SK-N-SH treated with all-trans-retinoic acid at 6 μM for 48 hours (cell line): ENCODE measurements around the gene CLN6.

Experiments used
- ATAC-seq: fragments of 200-7000 bp; cut with Tn5 transposase; 3 replicates; pipeline ENCODE4 v1.9.1; 2020; ENCODE audit warnings: mild to moderate bottlenecking, moderate library complexity
- BACH2 ChIP-seq: fragments of 250-450 bp; sonication (Bioruptor Pico); IDR thresholded peaks from 2 replicates; pipeline ENCODE4 v1.9.0; 2021; ENCODE audit warnings: mild to moderate bottlenecking, borderline replicate concordance
- CSDC2 ChIP-seq: fragments of 250-450 bp; sonication (Bioruptor Pico); IDR thresholded peaks from 2 replicates; pipeline ENCODE4 v1.5.0; 2020; ENCODE audit warnings: mild to moderate bottlenecking, moderate library complexity
- ESRRG ChIP-seq: fragments of 250-450 bp; sonication (Bioruptor Pico); IDR thresholded peaks from 2 replicates; pipeline ENCODE4 v1.6.1; 2021; ENCODE audit warnings: mild to moderate bottlenecking
- GLIS3 ChIP-seq: fragments of 250-450 bp; sonication (Bioruptor Pico); IDR thresholded peaks from 2 replicates; pipeline ENCODE4 v1.5.0; 2020; ENCODE audit warnings: mild to moderate bottlenecking, moderate library complexity
- PPARA ChIP-seq: fragments of 250-450 bp; sonication (Bioruptor Pico); IDR thresholded peaks from 2 replicates; pipeline ENCODE4 v1.5.0; 2020; ENCODE audit warnings: mild to moderate bottlenecking, borderline replicate concordance
- RARB ChIP-seq: fragments of 250-450 bp; sonication (Bioruptor Pico); IDR thresholded peaks from 2 replicates; pipeline ENCODE4 v1.8.0; 2021; ENCODE audit warnings: mild to moderate bottlenecking, moderate library complexity
- TCF4 ChIP-seq: fragments of 250-450 bp; sonication (Bioruptor Pico); IDR thresholded peaks from 2 replicates; pipeline ENCODE4 v1.8.0; 2021; ENCODE audit warnings: mild to moderate bottlenecking, moderate library complexity, borderline replicate concordance
- TOX ChIP-seq: fragments of 250-450 bp; sonication (Bioruptor Pico); IDR thresholded peaks from 2 replicates; pipeline ENCODE4 v1.8.0; 2021; ENCODE audit warnings: mild to moderate bottlenecking, moderate library complexity, borderline replicate concordance
- ZC3H10 ChIP-seq: fragments of 250-450 bp; sonication (Bioruptor Pico); IDR thresholded peaks from 2 replicates; pipeline ENCODE4 v1.5.1; 2021; ENCODE audit warnings: mild to moderate bottlenecking, moderate library complexity
- ZFP3 ChIP-seq: fragments of 250-450 bp; sonication (Bioruptor Pico); IDR thresholded peaks from 2 replicates; pipeline ENCODE4 v1.5.0; 2020; ENCODE audit warnings: mild to moderate bottlenecking, moderate library complexity
- ZFP30 ChIP-seq: fragments of 450-650 bp; formaldehyde crosslinking; IDR thresholded peaks from 2 replicates; pipeline ENCODE4 v1.5.0; 2022; ENCODE audit warnings: mild to moderate bottlenecking, moderate library complexity
- ZNF565 ChIP-seq: fragments of 450-650 bp; formaldehyde crosslinking; conservative IDR thresholded peaks from 2 replicates; pipeline ENCODE4 v1.5.0; 2020; ENCODE audit warnings: low read depth, mild to moderate bottlenecking, moderate library complexity
- ZNF70 ChIP-seq: fragments of 450-650 bp; formaldehyde crosslinking; IDR thresholded peaks from 2 replicates; pipeline ENCODE4 v1.5.0; 2020; ENCODE audit warnings: mild to moderate bottlenecking, moderate library complexity
- ZNF8 ChIP-seq: fragments of 450-650 bp; formaldehyde crosslinking; IDR thresholded peaks from 2 replicates; pipeline ENCODE4 v1.5.0; 2020; ENCODE audit warnings: mild to moderate bottlenecking, moderate library complexity
- TF ChIP-seq, protein P1 (sequence below): fragments of 250-450 bp; sonication (Bioruptor Pico); IDR thresholded peaks from 2 replicates; pipeline ENCODE4 v1.5.1; 2020; ENCODE audit warnings: low read depth, mild to moderate bottlenecking, moderate library complexity
- TF ChIP-seq, protein P2 (sequence below): fragments of 250-450 bp; sonication (Bioruptor Pico); IDR thresholded peaks from 2 replicates; pipeline ENCODE4 v1.8.0; 2021; ENCODE audit warnings: low read depth, mild to moderate bottlenecking, moderate library complexity, borderline replicate concordance
- TF ChIP-seq, protein P3 (sequence below): fragments of 250-450 bp; sonication (Bioruptor Pico); IDR thresholded peaks from 2 replicates; pipeline ENCODE4 v1.5.0; 2020; ENCODE audit warnings: mild to moderate bottlenecking, moderate library complexity
- TF ChIP-seq, protein P4 (sequence below): fragments of 250-450 bp; sonication (Bioruptor Pico); IDR thresholded peaks from 2 replicates; pipeline ENCODE4 v1.5.1; 2021; ENCODE audit warnings: mild to moderate bottlenecking, moderate library complexity

CLN6 gene

DNA sequence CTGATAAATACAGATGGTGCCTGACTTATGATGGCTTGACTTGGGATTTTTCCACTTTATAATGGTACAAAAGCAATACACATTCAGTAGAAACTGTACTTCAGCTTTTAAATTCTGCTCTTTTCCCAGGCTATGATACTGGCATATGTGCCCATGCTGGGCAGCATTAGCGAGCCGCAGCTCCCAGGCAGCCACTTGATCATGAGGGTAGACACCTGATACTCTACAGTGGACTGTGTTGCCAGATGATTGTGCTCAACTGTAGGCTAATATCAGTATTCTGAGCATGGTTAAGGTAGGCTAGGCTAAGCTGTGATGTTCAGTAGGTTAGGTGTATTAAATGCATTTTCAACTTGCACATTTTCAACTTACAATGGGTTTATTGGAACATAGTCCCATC, 30.4 kb upstream of the CLN6 start:
- ATAC-seq, result no peak
- TF ChIP-seq, protein P1, sequence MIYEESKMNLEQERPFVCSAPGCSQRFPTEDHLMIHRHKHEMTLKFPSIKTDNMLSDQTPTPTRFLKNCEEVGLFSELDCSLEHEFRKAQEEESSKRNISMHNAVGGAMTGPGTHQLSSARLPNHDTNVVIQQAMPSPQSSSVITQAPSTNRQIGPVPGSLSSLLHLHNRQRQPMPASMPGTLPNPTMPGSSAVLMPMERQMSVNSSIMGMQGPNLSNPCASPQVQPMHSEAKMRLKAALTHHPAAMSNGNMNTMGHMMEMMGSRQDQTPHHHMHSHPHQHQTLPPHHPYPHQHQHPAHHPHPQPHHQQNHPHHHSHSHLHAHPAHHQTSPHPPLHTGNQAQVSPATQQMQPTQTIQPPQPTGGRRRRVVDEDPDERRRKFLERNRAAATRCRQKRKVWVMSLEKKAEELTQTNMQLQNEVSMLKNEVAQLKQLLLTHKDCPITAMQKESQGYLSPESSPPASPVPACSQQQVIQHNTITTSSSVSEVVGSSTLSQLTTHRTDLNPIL (CRISPR knock-in tag), result no peak
- TF ChIP-seq RARB (CRISPR knock-in tag) (no peak), TCF4 (CRISPR knock-in tag) (no peak), GLIS3 (no peak), PPARA (CRISPR knock-in tag) (no peak), ZNF8 (CRISPR knock-in tag) (no peak), ZC3H10 (CRISPR knock-in tag) (no peak), CSDC2 (no peak), BACH2 (no peak), ZFP3 (no peak), ZNF70 (no peak), TOX (CRISPR knock-in tag) (no peak), ZNF565 (CRISPR knock-in tag) (no peak)
- TF ChIP-seq, protein P2, sequence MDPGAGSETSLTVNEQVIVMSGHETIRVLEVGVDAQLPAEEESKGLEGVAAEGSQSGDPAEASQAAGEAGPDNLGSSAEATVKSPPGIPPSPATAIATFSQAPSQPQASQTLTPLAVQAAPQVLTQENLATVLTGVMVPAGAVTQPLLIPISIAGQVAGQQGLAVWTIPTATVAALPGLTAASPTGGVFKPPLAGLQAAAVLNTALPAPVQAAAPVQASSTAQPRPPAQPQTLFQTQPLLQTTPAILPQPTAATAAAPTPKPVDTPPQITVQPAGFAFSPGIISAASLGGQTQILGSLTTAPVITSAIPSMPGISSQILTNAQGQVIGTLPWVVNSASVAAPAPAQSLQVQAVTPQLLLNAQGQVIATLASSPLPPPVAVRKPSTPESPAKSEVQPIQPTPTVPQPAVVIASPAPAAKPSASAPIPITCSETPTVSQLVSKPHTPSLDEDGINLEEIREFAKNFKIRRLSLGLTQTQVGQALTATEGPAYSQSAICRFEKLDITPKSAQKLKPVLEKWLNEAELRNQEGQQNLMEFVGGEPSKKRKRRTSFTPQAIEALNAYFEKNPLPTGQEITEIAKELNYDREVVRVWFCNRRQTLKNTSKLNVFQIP (CRISPR knock-in tag), result no peak
- TF ChIP-seq, protein P3, sequence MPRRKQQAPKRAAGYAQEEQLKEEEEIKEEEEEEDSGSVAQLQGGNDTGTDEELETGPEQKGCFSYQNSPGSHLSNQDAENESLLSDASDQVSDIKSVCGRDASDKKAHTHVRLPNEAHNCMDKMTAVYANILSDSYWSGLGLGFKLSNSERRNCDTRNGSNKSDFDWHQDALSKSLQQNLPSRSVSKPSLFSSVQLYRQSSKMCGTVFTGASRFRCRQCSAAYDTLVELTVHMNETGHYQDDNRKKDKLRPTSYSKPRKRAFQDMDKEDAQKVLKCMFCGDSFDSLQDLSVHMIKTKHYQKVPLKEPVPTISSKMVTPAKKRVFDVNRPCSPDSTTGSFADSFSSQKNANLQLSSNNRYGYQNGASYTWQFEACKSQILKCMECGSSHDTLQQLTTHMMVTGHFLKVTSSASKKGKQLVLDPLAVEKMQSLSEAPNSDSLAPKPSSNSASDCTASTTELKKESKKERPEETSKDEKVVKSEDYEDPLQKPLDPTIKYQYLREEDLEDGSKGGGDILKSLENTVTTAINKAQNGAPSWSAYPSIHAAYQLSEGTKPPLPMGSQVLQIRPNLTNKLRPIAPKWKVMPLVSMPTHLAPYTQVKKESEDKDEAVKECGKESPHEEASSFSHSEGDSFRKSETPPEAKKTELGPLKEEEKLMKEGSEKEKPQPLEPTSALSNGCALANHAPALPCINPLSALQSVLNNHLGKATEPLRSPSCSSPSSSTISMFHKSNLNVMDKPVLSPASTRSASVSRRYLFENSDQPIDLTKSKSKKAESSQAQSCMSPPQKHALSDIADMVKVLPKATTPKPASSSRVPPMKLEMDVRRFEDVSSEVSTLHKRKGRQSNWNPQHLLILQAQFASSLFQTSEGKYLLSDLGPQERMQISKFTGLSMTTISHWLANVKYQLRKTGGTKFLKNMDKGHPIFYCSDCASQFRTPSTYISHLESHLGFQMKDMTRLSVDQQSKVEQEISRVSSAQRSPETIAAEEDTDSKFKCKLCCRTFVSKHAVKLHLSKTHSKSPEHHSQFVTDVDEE (CRISPR knock-in tag), result no peak
- TF ChIP-seq, protein P4, sequence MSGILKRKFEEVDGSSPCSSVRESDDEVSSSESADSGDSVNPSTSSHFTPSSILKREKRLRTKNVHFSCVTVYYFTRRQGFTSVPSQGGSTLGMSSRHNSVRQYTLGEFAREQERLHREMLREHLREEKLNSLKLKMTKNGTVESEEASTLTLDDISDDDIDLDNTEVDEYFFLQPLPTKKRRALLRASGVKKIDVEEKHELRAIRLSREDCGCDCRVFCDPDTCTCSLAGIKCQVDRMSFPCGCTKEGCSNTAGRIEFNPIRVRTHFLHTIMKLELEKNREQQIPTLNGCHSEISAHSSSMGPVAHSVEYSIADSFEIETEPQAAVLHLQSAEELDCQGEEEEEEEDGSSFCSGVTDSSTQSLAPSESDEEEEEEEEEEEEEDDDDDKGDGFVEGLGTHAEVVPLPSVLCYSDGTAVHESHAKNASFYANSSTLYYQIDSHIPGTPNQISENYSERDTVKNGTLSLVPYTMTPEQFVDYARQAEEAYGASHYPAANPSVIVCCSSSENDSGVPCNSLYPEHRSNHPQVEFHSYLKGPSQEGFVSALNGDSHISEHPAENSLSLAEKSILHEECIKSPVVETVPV (CRISPR knock-in tag), result no peak
- TF ChIP-seq, all 23 proteins: peak for 0

DNA sequence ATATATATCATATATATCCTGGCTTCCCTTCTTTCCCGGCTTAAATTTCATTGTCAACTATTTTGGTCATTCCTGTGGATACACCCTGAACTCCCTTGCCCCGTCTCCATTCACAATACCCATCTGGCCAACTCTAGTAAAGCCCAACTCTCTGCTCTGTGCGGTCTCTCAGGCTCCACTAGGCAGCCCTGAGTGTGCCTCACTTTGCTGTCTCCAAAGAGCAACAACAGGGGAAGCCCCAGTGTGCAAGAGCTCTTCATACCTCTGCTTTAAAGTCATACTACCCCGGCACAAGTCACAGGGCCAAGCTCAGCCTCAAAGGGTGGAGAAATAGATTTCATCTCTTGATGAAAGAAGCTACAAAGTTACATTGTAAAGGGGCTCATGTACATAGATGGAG, 29.2 kb upstream of the CLN6 start:
- no peak for TF ChIP-seq ESRRG (CRISPR knock-in tag)
- ATAC-seq, result no peak

DNA sequence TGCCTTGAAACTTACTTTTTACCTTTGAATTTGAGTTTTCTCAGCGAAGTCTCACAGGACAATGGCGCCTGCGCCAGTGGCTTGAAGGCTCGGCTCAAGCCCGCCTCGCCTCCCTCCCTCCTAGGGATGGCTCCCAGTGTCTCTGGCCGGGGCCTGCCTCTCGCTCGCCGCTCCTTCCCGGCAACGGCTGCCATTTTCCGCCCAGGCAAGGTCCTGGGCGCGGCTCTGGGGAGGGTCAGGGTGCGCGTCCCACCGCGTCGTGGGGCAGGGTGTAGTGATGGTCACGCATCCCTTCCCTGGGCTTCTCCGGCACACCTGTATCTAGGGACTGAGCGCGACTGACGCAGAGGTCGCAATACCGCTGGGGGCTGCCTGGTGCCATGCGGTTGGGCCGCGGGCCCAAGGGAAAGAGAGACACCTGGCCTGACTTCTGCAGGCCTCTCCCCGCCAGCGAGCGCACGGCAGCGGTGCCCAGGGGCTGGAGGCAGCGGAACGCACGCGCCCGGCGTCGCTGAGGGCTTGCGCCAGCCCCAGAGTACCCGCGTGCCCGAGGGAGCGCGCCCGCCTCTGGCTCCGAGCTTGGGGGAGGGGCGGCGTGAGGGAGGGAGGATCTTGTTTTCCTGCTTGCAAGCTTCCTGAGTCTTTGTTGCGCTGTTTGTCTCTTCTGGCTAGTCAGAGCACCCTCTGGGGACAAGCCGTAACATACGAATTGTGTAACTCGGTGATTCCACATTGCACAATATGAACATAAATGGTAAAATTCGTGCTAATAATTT, 27.3 kb upstream of the CLN6 start:
- TF ChIP-seq, protein P2 (CRISPR knock-in tag), result no peak
- TF ChIP-seq, protein P3 (CRISPR knock-in tag), result no peak
- TF ChIP-seq BACH2 (no peak), ZC3H10 (CRISPR knock-in tag) (no peak), GLIS3 (no peak), RARB (CRISPR knock-in tag) (no peak), ZFP30 (CRISPR knock-in tag) (no peak), ZNF565 (CRISPR knock-in tag) (no peak), TCF4 (CRISPR knock-in tag) (no peak), CSDC2 (no peak), TOX (CRISPR knock-in tag) (no peak), ESRRG (CRISPR knock-in tag) (no peak)
- TF ChIP-seq, protein P1 (CRISPR knock-in tag), result no peak
- no peak for ATAC-seq
